K562 (cell line): ENCODE results near the gene GPRC5B. TPM values are rescaled to one million over a fixed set of nuclear protein-coding genes. Genes with fewer than 3 reads are reported as not detected.

Experiments used
- ATAC-seq: fragments of 200-7000 bp; cut with Tn5 transposase; 3 replicates; pipeline ENCODE4 v1.9.1; 2020; ENCODE audit warnings: moderate library complexity
- BruUV-seq: library from RNA; stranded (reverse); fragments of 400-500 nt; replicated peaks from 2 replicates; lab custom pipeline; 2021; lab: Mats Ljungman, UMichigan
- CTCF ChIA-PET: fragments of 300-600 bp; formaldehyde crosslinking; extraction: SDS; loops from one replicate; lab custom pipeline; 2021; ENCODE audit warnings: low intra/inter-chr PET ratio; lab: Yijun Ruan, JAX
- POLR2A ChIA-PET: fragments of 300-600, 350-650 bp; sonication (Branson Sonifier 250); formaldehyde crosslinking; extraction: SDS; loops from one replicate; lab custom pipeline; 2021; ENCODE audit warnings: antibody characterized with exemption, inconsistent platforms; lab: Yijun Ruan, JAX
- DNase-seq, 4 experiments: peaks; one replicate each; pipeline versions ENCODE4 v3.0.0 to v3.0.0-alpha.2; 2011 to 2018; ENCODE audit warnings: low spot score in 3 of 4, mixed read lengths in 3 of 4; ENCODE audit errors: extremely low read depth in 1 of 4
- FAIRE-seq: peaks from 2 replicates; lab custom pipeline; 2011; peaks lifted over from hg19 to GRCh38; lab: Jason Lieb, UNC
- H2AFZ ChIP-seq: 2 replicates; pipeline ENCODE4 v1.6.0; 2011; ENCODE audit warnings: low read depth, low read length, control low read depth, inconsistent platforms
- H3K27ac ChIP-seq: fragments of 200-600 bp; 3 replicates; pipeline ENCODE4 v1.8.0; 2011; ENCODE audit warnings: low read depth, mild to moderate bottlenecking, control low read depth, inconsistent platforms, low read length, moderate library complexity, mixed read lengths; ENCODE audit errors: extremely low read depth
- H3K27me3 ChIP-seq, 2 experiments: fragments of 300-600 bp in 1 of 2; 2 replicates in 1 of 2; 3 replicates in 1 of 2; pipeline versions ENCODE4 v1.6.0 to v1.8.0; 2011; ENCODE audit warnings: inconsistent platforms in 2 of 2, low read length in 2 of 2, mild to moderate bottlenecking in 1 of 2, mixed read lengths in 1 of 2, moderate library complexity in 1 of 2; ENCODE audit not compliant: control insufficient read depth in 2 of 2, insufficient read depth in 2 of 2
- H3K36me3 ChIP-seq: fragments of 300-600 bp; 3 replicates; pipeline ENCODE4 v1.8.0; 2011; ENCODE audit warnings: mild to moderate bottlenecking, low read length, inconsistent platforms; ENCODE audit not compliant: control insufficient read depth, insufficient read depth
- H3K4me1 ChIP-seq, 2 experiments: fragments of 200-600 bp in 1 of 2; replicated peaks in 1 of 2; 2 replicates in 1 of 2; 3 replicates in 1 of 2; pipeline versions ENCODE4 v1.5.1 to v1.8.0; 2011; ENCODE audit warnings: inconsistent platforms in 2 of 2, low read length in 2 of 2, mild to moderate bottlenecking in 1 of 2, mixed read lengths in 1 of 2, moderate library complexity in 1 of 2; ENCODE audit not compliant: control insufficient read depth in 2 of 2, insufficient read depth in 2 of 2
- H3K4me2 ChIP-seq: 2 replicates; pipeline ENCODE4 v1.6.1; 2011; ENCODE audit warnings: low read length, control low read depth, inconsistent platforms, mixed read lengths; ENCODE audit not compliant: insufficient read depth
- H3K4me3 ChIP-seq: fragments of 200-600 bp; sonication (generic), shearing (Covaris generic); 2 replicates; pipeline ENCODE4 v1.5.1; 2016; ENCODE audit warnings: control low read depth, inconsistent platforms
- H3K79me2 ChIP-seq: fragments of 200-600 bp; 3 replicates; pipeline ENCODE4 v1.8.0; 2011; ENCODE audit warnings: low read length, inconsistent platforms; ENCODE audit not compliant: control insufficient read depth, insufficient read depth
- H3K9ac ChIP-seq, 2 experiments: 2 replicates each; pipeline versions ENCODE4 v1.6.0 to v1.6.1; 2011; ENCODE audit warnings: low read depth in 2 of 2, low read length in 2 of 2, control low read depth in 1 of 2, inconsistent platforms in 1 of 2, mild to moderate bottlenecking in 1 of 2, mixed read lengths in 1 of 2; ENCODE audit not compliant: insufficient read depth in 1 of 2
- H3K9me1 ChIP-seq: one replicate; pipeline ENCODE4 v1.6.0; 2011; ENCODE audit warnings: inconsistent platforms, mild to moderate bottlenecking, low read length, moderate library complexity; ENCODE audit not compliant: control insufficient read depth, insufficient read depth
- H3K9me3 ChIP-seq: replicated peaks from 2 replicates; pipeline ENCODE4 v1.5.1; 2011; ENCODE audit warnings: low read depth, low read length, inconsistent platforms; ENCODE audit not compliant: control insufficient read depth, insufficient read depth
- H4K20me1 ChIP-seq: replicated peaks from 2 replicates; pipeline ENCODE4 v1.6.1; 2011; ENCODE audit warnings: low read length, inconsistent platforms, mixed read lengths; ENCODE audit not compliant: control insufficient read depth, insufficient read depth
- CBX1 ChIP-seq: sonication (generic); IDR thresholded peaks from 2 replicates; pipeline ENCODE4 v1.6.1; 2016; ENCODE audit warnings: antibody characterized with exemption, low read depth, mild to moderate bottlenecking
- ZBTB40 ChIP-seq, 2 experiments: fragments of 450-650 bp in 1 of 2; sonication (generic) in 1 of 2; formaldehyde crosslinking in 1 of 2; IDR thresholded peaks; 2 replicates each; pipeline versions ENCODE4 v1.7.1 to v1.9.0; 2016 to 2022; ENCODE audit warnings: inconsistent platforms in 1 of 2, mild to moderate bottlenecking in 1 of 2, missing genetic modification reagents in 1 of 2
- ZMIZ1 ChIP-seq, 2 experiments: fragments of 150-350 bp in 1 of 2; IDR thresholded peaks; 2 replicates each; pipeline ENCODE4 v1.6.1; 2012 to 2016; ENCODE audit warnings: low read depth in 2 of 2, low read length in 2 of 2, mild to moderate bottlenecking in 1 of 2, moderate library complexity in 1 of 2
- ZNF592 ChIP-seq: fragments of 450-650 bp; IDR thresholded peaks from 2 replicates; pipeline ENCODE4 v1.6.1; 2017; ENCODE audit warnings: antibody characterized with exemption, mild to moderate bottlenecking
- WGBS: fragments of 100-300 bp; shearing (Covaris generic); methylation state at CpG from one replicate; pipeline ENCODE4 v1.1.6; 2016; ENCODE audit warnings: low coverage, mixed read lengths; ENCODE audit not compliant: insufficient coverage; ENCODE audit errors: missing lambda C conversion rate; 5-methylcytosine and 5-hydroxymethylcytosine counted together
- in situ Hi-C: fragments of 300-500 bp; cut with MboI; formaldehyde crosslinking; loops from 4 replicates; pipeline ENCODE4 v1.15.0; 2018; ENCODE audit warnings: inconsistent platforms, mixed read lengths
- intact Hi-C: fragments of 100-400 bp; cut with micrococcal nuclease; formaldehyde crosslinking; loops from 2 replicates; pipeline ENCODE4 v1.14.2; 2022
- polyA plus RNA-seq, 8 experiments: library from polyadenylated mRNA; depleted of rRNA in 4 of 8; stranded (reverse) in 5 of 8; unstranded in 3 of 8; fragments of >200 nt; fragmentation: Nextera tagmentation in 2 of 8; fragmentation: Illumina TruSeq in 1 of 8; extraction: Ambion mirVana in 2 of 8; extraction: Trizol in 1 of 8; gene quantifications; 2 replicates each; pipeline versions ENCODE4 v1.2.1 to v1.2.3, GENCODE V29; 2011 to 2014; ENCODE audit warnings: inconsistent platforms in 1 of 8, missing spikeins in 1 of 8
- total RNA-seq, 7 experiments: library from RNA; depleted of rRNA in 6 of 7; stranded (reverse); fragments of >200 nt in 6 of 7; fragmentation: Illumina TruSeq in 2 of 7; extraction: Trizol in 2 of 7; gene quantifications; 2 replicates each; pipeline versions ENCODE4 v1.2.1 to v1.2.3, GENCODE V29; 2011 to 2021; ENCODE audit warnings: low replicate concordance in 1 of 7

Gene GPRC5B
- total and polyA plus RNA-seq, 9 of the 15 experiments (the other 6 are each of a cell fraction or from before 2014, with no cell fraction given): 0.65 to 5.5 (median 1.3) TPM

GRCh38 chr16:19901164-19901563, 16.5 kb upstream of the GPRC5B start:
- no peak for FAIRE-seq
- TF ChIP-seq CBX1 (no peak), ZMIZ1 (IDR thresholded peaks at IDR 0.05; ENCODE audit: low read depth in 2 of 2, low read length in 2 of 2) (no peak), ZNF592 (no peak), ZBTB40 (IDR thresholded peaks at IDR 0.05) (no peak), ZBTB40 (CRISPR knock-in tag; IDR thresholded peaks at IDR 0.05) (no peak)
- intact Hi-C loops: no loop called here

More at GRCh38 chr16:19901164-19901563, 16.5 kb upstream of the GPRC5B start:
- Histone ChIP-seq H2AFZ (no peak overlapping the region), H3K27me3 (peaks cover 0 to 29% of the 10 kb centered on the region in 2 experiments; a peak in 4 of 5 replicates), H3K9ac (no peak overlapping the region), H3K4me3 (no peak overlapping the region), H4K20me1 (0 out of 2 replicates have a peak, but pooled peaks cover 2% of the 10 kb centered on the region), H3K27ac (no peak overlapping the region), H3K9me3 (no peaks in the 10 kb centered on the region), H3K79me2 (no peaks in the 10 kb centered on the region), H3K4me1 (no peaks in the 10 kb centered on the region), H3K9me1 (no peaks in the 10 kb centered on the region), H3K36me3 (no peaks in the 10 kb centered on the region), H3K4me2 (no peak overlapping the region; the same call in 1 of the 2 replicates)
- ChIA-PET POLR2A (no interaction called here), CTCF (no interaction called here)
- in situ Hi-C loops: no loop called here
- BruUV-seq: no TSS peak
- DNase-seq (no peak), ATAC-seq (no peak)
- 4% methylated on average over 7 of the region's 7 CpGs for WGBS
